HepG2 (cell line): ENCODE measurements around the gene WDR43. TPM values are rescaled to one million over a fixed set of nuclear protein-coding genes. Genes with fewer than 3 reads are reported as not detected.

Source experiments
- ARNTL ChIP-seq: sonication (generic); formaldehyde crosslinking; IDR thresholded peaks from 2 replicates; pipeline ENCODE4 v1.4.0; 2020; ENCODE audit warnings: mild to moderate bottlenecking, missing genetic modification reagents
- MAZ ChIP-seq, 2 experiments: sonication (generic) in 1 of 2; formaldehyde crosslinking in 1 of 2; IDR thresholded peaks; 2 replicates each; pipeline versions ENCODE4 v1.5.0 to v1.6.1; 2012 to 2020; ENCODE audit warnings: low read depth in 2 of 2, mild to moderate bottlenecking in 2 of 2, borderline replicate concordance in 1 of 2, improper control_type of control experiment in 1 of 2, low read length in 1 of 2, missing genetic modification reagents in 1 of 2, moderate library complexity in 1 of 2
- MED1 ChIP-seq: sonication (generic); formaldehyde crosslinking; IDR thresholded peaks from 2 replicates; pipeline ENCODE4 v1.4.0; 2020; ENCODE audit warnings: missing genetic modification reagents
- NCOR1 ChIP-seq: fragments of 200-600 bp; sonication (generic); IDR thresholded peaks from 2 replicates; pipeline ENCODE4 v1.7.0; 2017; ENCODE audit warnings: antibody characterized with exemption, low read length, borderline replicate concordance
- NFYC ChIP-seq: IDR thresholded peaks from 2 replicates; pipeline ENCODE4 v1.6.1; 2016; ENCODE audit warnings: missing genetic modification reagents, missing compliant biosample characterization
- SRF ChIP-seq: IDR thresholded peaks from 2 replicates; pipeline ENCODE4 v1.6.1; 2011; ENCODE audit warnings: mild to moderate bottlenecking, low read depth, low read length, moderate library complexity
- YY1 ChIP-seq: IDR thresholded peaks from 2 replicates; pipeline ENCODE4 v1.6.1; 2011; ENCODE audit warnings: low read length, low read depth, moderate library complexity, mild to moderate bottlenecking; ENCODE audit not compliant: insufficient read depth, insufficient replicate concordance
- ZFP41 ChIP-seq: sonication (generic); formaldehyde crosslinking; IDR thresholded peaks from 2 replicates; pipeline ENCODE4 v1.4.0; 2020; ENCODE audit warnings: mild to moderate bottlenecking, missing genetic modification reagents, borderline replicate concordance
- ZNF282 ChIP-seq: fragments of 450-650 bp; IDR thresholded peaks from 2 replicates; pipeline ENCODE4 v1.6.1; 2018; ENCODE audit not compliant: partially characterized antibody
- ZNF605 ChIP-seq: sonication (generic); formaldehyde crosslinking; IDR thresholded peaks from 2 replicates; pipeline ENCODE4 v1.8.0; 2022; ENCODE audit warnings: mild to moderate bottlenecking, missing genetic modification reagents
- ZNF747 ChIP-seq: sonication (generic); formaldehyde crosslinking; IDR thresholded peaks from 2 replicates; pipeline ENCODE4 v1.8.1; 2023; ENCODE audit warnings: missing genetic modification reagents, mild to moderate bottlenecking, borderline replicate concordance
- ZNF75D ChIP-seq: sonication (generic); formaldehyde crosslinking; IDR thresholded peaks from 2 replicates; pipeline ENCODE4 v1.8.1; 2023; ENCODE audit warnings: missing genetic modification reagents, mild to moderate bottlenecking, borderline replicate concordance
- ZSCAN30 ChIP-seq: sonication (generic); formaldehyde crosslinking; IDR thresholded peaks from 2 replicates; pipeline ENCODE4 v1.5.0; 2020; ENCODE audit warnings: mild to moderate bottlenecking, missing genetic modification reagents
- polyA plus RNA-seq, 8 experiments: library from polyadenylated mRNA; depleted of rRNA in 3 of 8; stranded (reverse) in 7 of 8; unstranded in 1 of 8; fragments of >200 nt; fragmentation: Illumina TruSeq in 4 of 8; extraction: Trizol in 4 of 8; gene quantifications; 2 replicates each; pipeline versions ENCODE4 v1.2.1 to v1.2.3, GENCODE V29; 2011 to 2016; ENCODE audit warnings: low read depth in 4 of 8, missing spikeins in 1 of 8, mixed read lengths in 1 of 8; ENCODE audit not compliant: insufficient read depth in 1 of 8
- total RNA-seq, 5 experiments: library from RNA; depleted of rRNA; stranded (reverse); fragments of >200 nt; fragmentation: Illumina TruSeq; extraction: Trizol; gene quantifications; 2 replicates each; pipeline ENCODE4 v1.2.3, GENCODE V29; 2016; ENCODE audit warnings: low read depth in 1 of 5
- TF ChIP-seq, protein P1 (sequence below): sonication (generic); formaldehyde crosslinking; IDR thresholded peaks from 2 replicates; pipeline ENCODE4 v1.5.1; 2020; ENCODE audit warnings: mild to moderate bottlenecking, missing genetic modification reagents, borderline replicate concordance
- TF ChIP-seq, protein P2 (sequence below): sonication (generic); formaldehyde crosslinking; IDR thresholded peaks from 2 replicates; pipeline ENCODE4 v1.9.0; 2021; ENCODE audit warnings: missing genetic modification reagents, mild to moderate bottlenecking, borderline replicate concordance
- TF ChIP-seq, protein P3 (sequence below): sonication (generic); formaldehyde crosslinking; IDR thresholded peaks from 2 replicates; pipeline ENCODE4 v1.4.0; 2020; ENCODE audit warnings: missing genetic modification reagents, borderline replicate concordance

Gene WDR43
- total and polyA plus RNA-seq, 2 of the 13 experiments (the other 11 are each of a cell fraction or from before 2014, with no cell fraction given) = 121 to 167 TPM

GRCh38 chr2:28894470-28895188 lies at the start of gene WDR43 (continued):
- TF ChIP-seq, protein P1, sequence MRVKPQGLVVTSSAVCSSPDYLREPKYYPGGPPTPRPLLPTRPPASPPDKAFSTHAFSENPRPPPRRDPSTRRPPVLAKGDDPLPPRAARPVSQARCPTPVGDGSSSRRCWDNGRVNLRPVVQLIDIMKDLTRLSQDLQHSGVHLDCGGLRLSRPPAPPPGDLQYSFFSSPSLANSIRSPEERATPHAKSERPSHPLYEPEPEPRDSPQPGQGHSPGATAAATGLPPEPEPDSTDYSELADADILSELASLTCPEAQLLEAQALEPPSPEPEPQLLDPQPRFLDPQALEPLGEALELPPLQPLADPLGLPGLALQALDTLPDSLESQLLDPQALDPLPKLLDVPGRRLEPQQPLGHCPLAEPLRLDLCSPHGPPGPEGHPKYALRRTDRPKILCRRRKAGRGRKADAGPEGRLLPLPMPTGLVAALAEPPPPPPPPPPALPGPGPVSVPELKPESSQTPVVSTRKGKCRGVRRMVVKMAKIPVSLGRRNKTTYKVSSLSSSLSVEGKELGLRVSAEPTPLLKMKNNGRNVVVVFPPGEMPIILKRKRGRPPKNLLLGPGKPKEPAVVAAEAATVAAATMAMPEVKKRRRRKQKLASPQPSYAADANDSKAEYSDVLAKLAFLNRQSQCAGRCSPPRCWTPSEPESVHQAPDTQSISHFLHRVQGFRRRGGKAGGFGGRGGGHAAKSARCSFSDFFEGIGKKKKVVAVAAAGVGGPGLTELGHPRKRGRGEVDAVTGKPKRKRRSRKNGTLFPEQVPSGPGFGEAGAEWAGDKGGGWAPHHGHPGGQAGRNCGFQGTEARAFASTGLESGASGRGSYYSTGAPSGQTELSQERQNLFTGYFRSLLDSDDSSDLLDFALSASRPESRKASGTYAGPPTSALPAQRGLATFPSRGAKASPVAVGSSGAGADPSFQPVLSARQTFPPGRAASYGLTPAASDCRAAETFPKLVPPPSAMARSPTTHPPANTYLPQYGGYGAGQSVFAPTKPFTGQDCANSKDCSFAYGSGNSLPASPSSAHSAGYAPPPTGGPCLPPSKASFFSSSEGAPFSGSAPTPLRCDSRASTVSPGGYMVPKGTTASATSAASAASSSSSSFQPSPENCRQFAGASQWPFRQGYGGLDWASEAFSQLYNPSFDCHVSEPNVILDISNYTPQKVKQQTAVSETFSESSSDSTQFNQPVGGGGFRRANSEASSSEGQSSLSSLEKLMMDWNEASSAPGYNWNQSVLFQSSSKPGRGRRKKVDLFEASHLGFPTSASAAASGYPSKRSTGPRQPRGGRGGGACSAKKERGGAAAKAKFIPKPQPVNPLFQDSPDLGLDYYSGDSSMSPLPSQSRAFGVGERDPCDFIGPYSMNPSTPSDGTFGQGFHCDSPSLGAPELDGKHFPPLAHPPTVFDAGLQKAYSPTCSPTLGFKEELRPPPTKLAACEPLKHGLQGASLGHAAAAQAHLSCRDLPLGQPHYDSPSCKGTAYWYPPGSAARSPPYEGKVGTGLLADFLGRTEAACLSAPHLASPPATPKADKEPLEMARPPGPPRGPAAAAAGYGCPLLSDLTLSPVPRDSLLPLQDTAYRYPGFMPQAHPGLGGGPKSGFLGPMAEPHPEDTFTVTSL (CRISPR knock-in tag) = peak; percentile 12; the same call in 1 of the 2 replicates
- TF ChIP-seq NCOR1 (no peak; the same call in 1 of the 2 replicates), ZNF282 (no peak), NFYC (CRISPR knock-in tag) (peak; percentile 74), ZNF605 (CRISPR knock-in tag) (peak; percentile 61; the same call in 1 of the 2 replicates), ZFP41 (peak; percentile 92; the same call in 1 of the 2 replicates), MED1 (CRISPR knock-in tag) (peak; percentile 30), SRF (no peak), ZSCAN30 (CRISPR knock-in tag) (no peak), YY1 (peak; percentile 98), ARNTL (CRISPR knock-in tag) (peak; percentile 90), ZNF747 (CRISPR knock-in tag) (peak; percentile 86), ZNF75D (CRISPR knock-in tag) (no peak), MAZ (IDR thresholded peaks at IDR 0.05; ENCODE audit: borderline replicate concordance, low read depth, low read length) (peak; percentile 98), MAZ (CRISPR knock-in tag; IDR thresholded peaks at IDR 0.05; ENCODE audit: low read depth) (peak; percentile 95)
- TF ChIP-seq, protein P2, sequence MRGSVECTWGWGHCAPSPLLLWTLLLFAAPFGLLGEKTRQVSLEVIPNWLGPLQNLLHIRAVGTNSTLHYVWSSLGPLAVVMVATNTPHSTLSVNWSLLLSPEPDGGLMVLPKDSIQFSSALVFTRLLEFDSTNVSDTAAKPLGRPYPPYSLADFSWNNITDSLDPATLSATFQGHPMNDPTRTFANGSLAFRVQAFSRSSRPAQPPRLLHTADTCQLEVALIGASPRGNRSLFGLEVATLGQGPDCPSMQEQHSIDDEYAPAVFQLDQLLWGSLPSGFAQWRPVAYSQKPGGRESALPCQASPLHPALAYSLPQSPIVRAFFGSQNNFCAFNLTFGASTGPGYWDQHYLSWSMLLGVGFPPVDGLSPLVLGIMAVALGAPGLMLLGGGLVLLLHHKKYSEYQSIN (CRISPR knock-in tag) = no peak
- TF ChIP-seq, protein P3, sequence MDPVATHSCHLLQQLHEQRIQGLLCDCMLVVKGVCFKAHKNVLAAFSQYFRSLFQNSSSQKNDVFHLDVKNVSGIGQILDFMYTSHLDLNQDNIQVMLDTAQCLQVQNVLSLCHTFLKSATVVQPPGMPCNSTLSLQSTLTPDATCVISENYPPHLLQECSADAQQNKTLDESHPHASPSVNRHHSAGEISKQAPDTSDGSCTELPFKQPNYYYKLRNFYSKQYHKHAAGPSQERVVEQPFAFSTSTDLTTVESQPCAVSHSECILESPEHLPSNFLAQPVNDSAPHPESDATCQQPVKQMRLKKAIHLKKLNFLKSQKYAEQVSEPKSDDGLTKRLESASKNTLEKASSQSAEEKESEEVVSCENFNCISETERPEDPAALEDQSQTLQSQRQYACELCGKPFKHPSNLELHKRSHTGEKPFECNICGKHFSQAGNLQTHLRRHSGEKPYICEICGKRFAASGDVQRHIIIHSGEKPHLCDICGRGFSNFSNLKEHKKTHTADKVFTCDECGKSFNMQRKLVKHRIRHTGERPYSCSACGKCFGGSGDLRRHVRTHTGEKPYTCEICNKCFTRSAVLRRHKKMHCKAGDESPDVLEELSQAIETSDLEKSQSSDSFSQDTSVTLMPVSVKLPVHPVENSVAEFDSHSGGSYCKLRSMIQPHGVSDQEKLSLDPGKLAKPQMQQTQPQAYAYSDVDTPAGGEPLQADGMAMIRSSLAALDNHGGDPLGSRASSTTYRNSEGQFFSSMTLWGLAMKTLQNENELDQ (CRISPR knock-in tag) = peak; percentile 81; the same call in 1 of the 2 replicates
